DND-41 (cell line): ENCODE measurements around the gene HCN1.

ENCODE experiments used
- CTCF ChIP-seq: IDR thresholded peaks from 2 replicates; pipeline ENCODE4 v1.5.1; 2012; ENCODE audit warnings: borderline replicate concordance, low read length, moderate library complexity, mild to moderate bottlenecking; ENCODE audit not compliant: poor library complexity, severe bottlenecking; ENCODE audit errors: extremely low read depth
- EZH2 ChIP-seq: IDR thresholded peaks from 3 replicates; pipeline ENCODE4 v1.6.1; 2012; ENCODE audit warnings: borderline replicate concordance, low read depth, mild to moderate bottlenecking, moderate library complexity, low read length, inconsistent platforms; ENCODE audit not compliant: severe bottlenecking

GRCh38 chr5:45627076-45627656 lies 69.0 kb downstream of the HCN1 start:
- no peak for TF ChIP-seq CTCF
- no peak for TF ChIP-seq EZH2
